Uterus (tissue), 2 donors: ENCODE data around the gene CRPPA.

ENCODE experiments used
- POLR2A ChIP-seq, 2 donors: fragments of 450-650 bp; IDR thresholded peaks; one replicate each; pipeline ENCODE4 v1.6.1; 2016; ENCODE audit warnings: antibody characterized with exemption in 2 of 2, mild to moderate bottlenecking in 1 of 2, moderate library complexity in 1 of 2
- TF ChIP-seq, protein P1 (sequence below), 4 experiments: fragments of 200-600 bp in 2 of 4; fragments of 450-650 bp in 2 of 4; sonication (generic) in 2 of 4; IDR thresholded peaks; one replicate each; pipeline ENCODE4 v1.5.1; 2016 to 2019; ENCODE audit warnings: antibody characterized with exemption in 4 of 4, mild to moderate bottlenecking in 2 of 4, moderate library complexity in 1 of 4

DNA sequence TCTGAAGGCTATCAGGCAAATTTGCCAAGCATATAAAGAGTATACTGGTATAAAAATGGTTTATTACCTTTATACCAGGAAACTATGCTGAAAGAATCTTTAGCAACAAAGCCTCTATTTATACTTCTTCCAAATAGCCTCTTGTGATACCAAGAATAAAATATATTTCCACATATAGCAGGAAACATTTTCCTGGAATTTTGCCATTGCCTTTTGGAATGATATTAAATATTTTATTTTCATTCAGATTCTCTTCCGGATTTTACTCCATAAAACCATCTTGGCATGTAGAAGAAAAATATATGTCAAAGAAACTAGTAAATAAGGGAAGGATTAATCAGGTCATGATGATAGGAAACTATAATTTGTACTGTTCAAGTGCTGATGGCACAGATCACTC is 26.5 kb upstream of the CRPPA start:
- TF ChIP-seq, protein P1, sequence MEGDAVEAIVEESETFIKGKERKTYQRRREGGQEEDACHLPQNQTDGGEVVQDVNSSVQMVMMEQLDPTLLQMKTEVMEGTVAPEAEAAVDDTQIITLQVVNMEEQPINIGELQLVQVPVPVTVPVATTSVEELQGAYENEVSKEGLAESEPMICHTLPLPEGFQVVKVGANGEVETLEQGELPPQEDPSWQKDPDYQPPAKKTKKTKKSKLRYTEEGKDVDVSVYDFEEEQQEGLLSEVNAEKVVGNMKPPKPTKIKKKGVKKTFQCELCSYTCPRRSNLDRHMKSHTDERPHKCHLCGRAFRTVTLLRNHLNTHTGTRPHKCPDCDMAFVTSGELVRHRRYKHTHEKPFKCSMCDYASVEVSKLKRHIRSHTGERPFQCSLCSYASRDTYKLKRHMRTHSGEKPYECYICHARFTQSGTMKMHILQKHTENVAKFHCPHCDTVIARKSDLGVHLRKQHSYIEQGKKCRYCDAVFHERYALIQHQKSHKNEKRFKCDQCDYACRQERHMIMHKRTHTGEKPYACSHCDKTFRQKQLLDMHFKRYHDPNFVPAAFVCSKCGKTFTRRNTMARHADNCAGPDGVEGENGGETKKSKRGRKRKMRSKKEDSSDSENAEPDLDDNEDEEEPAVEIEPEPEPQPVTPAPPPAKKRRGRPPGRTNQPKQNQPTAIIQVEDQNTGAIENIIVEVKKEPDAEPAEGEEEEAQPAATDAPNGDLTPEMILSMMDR (IDR thresholded peaks at IDR 0.05) = no peak
- no peak for TF ChIP-seq POLR2A (IDR thresholded peaks at IDR 0.05)
